Astrocyte (in vitro differentiated cells and primary cell): ENCODE results near the gene CKS1B.

Experiments used
- EZH2 ChIP-seq: IDR thresholded peaks from 2 replicates; pipeline ENCODE4 v1.6.1; 2012; ENCODE audit warnings: mild to moderate bottlenecking, low read length, inconsistent platforms; ENCODE audit not compliant: insufficient read depth
- TF ChIP-seq, protein P1 (sequence below): IDR thresholded peaks from 2 replicates; pipeline ENCODE4 v1.5.1; 2011; ENCODE audit warnings: low read depth, mild to moderate bottlenecking, inconsistent platforms, low read length, moderate library complexity; ENCODE audit not compliant: insufficient read depth

DNA sequence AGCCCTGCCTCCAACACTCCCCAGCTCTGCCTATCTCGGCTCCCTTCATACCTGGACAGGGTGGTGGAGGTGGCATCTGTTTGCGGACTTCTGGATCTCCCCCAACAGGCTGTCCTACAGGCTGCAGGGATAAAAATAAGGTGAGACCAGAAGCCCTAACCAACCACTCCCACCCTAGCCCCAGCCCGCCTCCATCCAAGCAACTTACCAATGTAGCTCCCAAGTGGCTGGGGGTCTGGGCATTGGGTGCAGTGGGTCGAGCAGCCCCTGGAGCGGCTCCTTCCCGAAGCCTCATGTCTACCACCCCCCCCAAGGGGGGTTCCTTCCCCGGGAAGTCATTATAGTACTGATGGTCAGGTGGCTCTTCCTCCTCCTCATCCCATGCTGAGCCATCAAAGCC, 8.4 kb upstream of the CKS1B start:
- TF ChIP-seq, protein P1, sequence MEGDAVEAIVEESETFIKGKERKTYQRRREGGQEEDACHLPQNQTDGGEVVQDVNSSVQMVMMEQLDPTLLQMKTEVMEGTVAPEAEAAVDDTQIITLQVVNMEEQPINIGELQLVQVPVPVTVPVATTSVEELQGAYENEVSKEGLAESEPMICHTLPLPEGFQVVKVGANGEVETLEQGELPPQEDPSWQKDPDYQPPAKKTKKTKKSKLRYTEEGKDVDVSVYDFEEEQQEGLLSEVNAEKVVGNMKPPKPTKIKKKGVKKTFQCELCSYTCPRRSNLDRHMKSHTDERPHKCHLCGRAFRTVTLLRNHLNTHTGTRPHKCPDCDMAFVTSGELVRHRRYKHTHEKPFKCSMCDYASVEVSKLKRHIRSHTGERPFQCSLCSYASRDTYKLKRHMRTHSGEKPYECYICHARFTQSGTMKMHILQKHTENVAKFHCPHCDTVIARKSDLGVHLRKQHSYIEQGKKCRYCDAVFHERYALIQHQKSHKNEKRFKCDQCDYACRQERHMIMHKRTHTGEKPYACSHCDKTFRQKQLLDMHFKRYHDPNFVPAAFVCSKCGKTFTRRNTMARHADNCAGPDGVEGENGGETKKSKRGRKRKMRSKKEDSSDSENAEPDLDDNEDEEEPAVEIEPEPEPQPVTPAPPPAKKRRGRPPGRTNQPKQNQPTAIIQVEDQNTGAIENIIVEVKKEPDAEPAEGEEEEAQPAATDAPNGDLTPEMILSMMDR = no peak
- no peak for TF ChIP-seq EZH2
